CD4-positive, CD25-positive, alpha-beta regulatory T cell (primary cell): ENCODE data around the gene NR4A2. TPM values are rescaled to one million over a fixed set of nuclear protein-coding genes. Genes with fewer than 3 reads are reported as not detected.

Experiments used
- ATAC-seq, 2 donors: fragments of 150-1000 bp; cut with Tn5 transposase; one replicate each; pipeline ENCODE4 v1.10.0; 2021; ENCODE audit warnings: low read depth in 2 of 2, moderate number of reproducible peaks in 2 of 2, moderate library complexity in 1 of 2
- DNase-seq, 3 donors: peaks; one replicate each; pipeline versions ENCODE4 v3.0.0 to v3.0.0-alpha.2; 2012 to 2022; ENCODE audit warnings: mixed read lengths in 1 of 3
- H3K27ac ChIP-seq: one replicate; pipeline ENCODE4 v1.7.0; 2013; ENCODE audit warnings: mild to moderate bottlenecking, low read length; ENCODE audit not compliant: insufficient read depth, poor library complexity, severe bottlenecking
- H3K27me3 ChIP-seq: one replicate; pipeline ENCODE4 v1.7.0; 2013; ENCODE audit warnings: low read length; ENCODE audit not compliant: control insufficient read depth, insufficient read depth
- H3K36me3 ChIP-seq: one replicate; pipeline ENCODE4 v1.7.0; 2013; ENCODE audit warnings: mild to moderate bottlenecking, low read length, moderate library complexity; ENCODE audit not compliant: control insufficient read depth, insufficient read depth
- H3K4me1 ChIP-seq: 2 replicates; pipeline ENCODE4 v1.7.0; 2013; ENCODE audit warnings: mild to moderate bottlenecking, low read length; ENCODE audit not compliant: insufficient read depth, control insufficient read depth, poor library complexity, severe bottlenecking
- H3K4me3 ChIP-seq: one replicate; pipeline ENCODE4 v1.7.0; 2013; ENCODE audit warnings: low read depth, mild to moderate bottlenecking, low read length, moderate library complexity
- H3K9me3 ChIP-seq, 2 experiments: 1 replicate in 1 of 2; 2 replicates in 1 of 2; pipeline ENCODE4 v1.7.0; 2013; ENCODE audit warnings: low read length in 2 of 2, mild to moderate bottlenecking in 1 of 2, moderate library complexity in 1 of 2; ENCODE audit not compliant: control insufficient read depth in 2 of 2
- H3K27ac Mint-ChIP-seq, 3 donors: one replicate each; pipeline ENCODE4 v1.8.0; 2020 to 2022; ENCODE audit warnings: mild to moderate bottlenecking in 3 of 3, mixed read lengths in 3 of 3, moderate library complexity in 2 of 3
- H3K27me3 Mint-ChIP-seq: one replicate; pipeline ENCODE4 v1.8.0; 2022; ENCODE audit warnings: mild to moderate bottlenecking, mixed read lengths
- H3K36me3 Mint-ChIP-seq: one replicate; pipeline ENCODE4 v1.8.0; 2020; ENCODE audit warnings: mixed read lengths
- H3K4me1 Mint-ChIP-seq, 4 donors: one replicate each; pipeline ENCODE4 v1.8.0; 2020 to 2022; ENCODE audit warnings: mixed read lengths in 4 of 4, mild to moderate bottlenecking in 1 of 4
- H3K4me3 Mint-ChIP-seq, 4 donors: one replicate each; pipeline ENCODE4 v1.8.0; 2020 to 2022; ENCODE audit warnings: mild to moderate bottlenecking in 4 of 4, mixed read lengths in 4 of 4, moderate library complexity in 3 of 4
- H3K9me3 Mint-ChIP-seq, 7 donors: one replicate each; pipeline ENCODE4 v1.8.0; 2020 to 2022; ENCODE audit warnings: mixed read lengths in 7 of 7, mild to moderate bottlenecking in 3 of 7, moderate library complexity in 2 of 7
- polyA plus RNA-seq, 4 donors: library from polyadenylated mRNA; unstranded; fragments of 300-500 nt; fragmentation: Illumina TruSeq; gene quantifications; one replicate each; pipeline ENCODE4 v1.2.3, GENCODE V29; 2021
- total RNA-seq: library from RNA; stranded (reverse); gene quantifications from one replicate; pipeline ENCODE4 v1.2.3, GENCODE V29; 2022

The NR4A2 gene
- total and polyA plus RNA-seq, 5 donors from 2014 or later: 11.4 to 398 (median 14.4) TPM

- Mint-ChIP-seq H3K9me3 (peaks cover 0 to 7% (median 0%) of the 10 kb centered on the region in 7 donors), H3K27me3 (peaks cover 3% of the 10 kb centered on the region), H3K4me3 (peak overlapping the region in 3 of 4 donors; percentile 52 to 99 (median 97)), H3K4me1 (peaks cover 37 to 55% (median 46%) of the 10 kb centered on the region in 4 donors), H3K27ac (peak overlapping the region; percentile 60 to 96 (median 62)), H3K36me3 (no peaks in the 10 kb centered on the region)
- Histone ChIP-seq H3K36me3 (no peaks in the 10 kb centered on the region), H3K4me3 (peak overlapping the region; percentile 98), H3K9me3 (no peaks in the 10 kb centered on the region), H3K27me3 (no peaks in the 10 kb centered on the region), H3K27ac (peak overlapping the region; percentile 100), H3K4me1 (peaks cover 47% of the 10 kb centered on the region)
- DNase-seq (no peak), ATAC-seq (no peak)
Measured at GRCh38 chr2:156339110-156339847, 6.8 kb upstream of the NR4A2 start.

GRCh38 chr2:156338578-156338977 is 6.1 kb upstream of the NR4A2 start:
- H3K27me3 ChIP-seq: no peaks in the 10 kb centered on the region
- Mint-ChIP-seq H3K27me3 (peaks cover 6% of the 10 kb centered on the region), H3K4me3 (peak overlapping the region in 2 of 4 donors; percentile 68 to 99), H3K36me3 (no peaks in the 10 kb centered on the region), H3K9me3 (peaks cover 0 to 8% (median 0%) of the 10 kb centered on the region in 7 donors), H3K4me1 (peaks cover 37 to 53% (median 44%) of the 10 kb centered on the region in 4 donors), H3K27ac (peak overlapping the region; percentile 43 to 96 (median 62))
- no peaks in the 10 kb centered on the region for H3K9me3 ChIP-seq
- no peaks in the 10 kb centered on the region for H3K36me3 ChIP-seq
- DNase-seq (no peak), ATAC-seq (no peak)
- peak overlapping the region; percentile 15 for H3K27ac ChIP-seq
- no peak overlapping the region for H3K4me3 ChIP-seq
- peaks cover 49% of the 10 kb centered on the region for H3K4me1 ChIP-seq

- peaks cover 45% of the 10 kb centered on the region for H3K4me1 ChIP-seq
- H3K27ac Mint-ChIP-seq: peak overlapping the region; percentile 98 to 100 (median 99)
- peak overlapping the region; percentile 98 to 100 (median 98) for H3K4me3 Mint-ChIP-seq
- peak overlapping the region; percentile 99 for H3K27ac ChIP-seq
- H3K9me3 Mint-ChIP-seq: peaks cover 0 to 8% (median 0%) of the 10 kb centered on the region in 7 donors
- DNase-seq: peak in 2 of 3 donors; percentile 83 to 86
- peak overlapping the region; percentile 91 for H3K4me3 ChIP-seq
- H3K27me3 ChIP-seq: no peaks in the 10 kb centered on the region
- H3K4me1 Mint-ChIP-seq: peaks cover 27 to 49% (median 42%) of the 10 kb centered on the region in 4 donors
- ATAC-seq: peak; percentile 19 to 20
- H3K36me3 Mint-ChIP-seq: no peaks in the 10 kb centered on the region
- peaks cover 27% of the 10 kb centered on the region for H3K27me3 Mint-ChIP-seq
- no peaks in the 10 kb centered on the region for H3K9me3 ChIP-seq
- H3K36me3 ChIP-seq: peaks cover 3% of the 10 kb centered on the region
Measured at GRCh38 chr2:156334496-156335478, 2.3 kb upstream of the NR4A2 start.

- Histone ChIP-seq H3K9me3 (no peaks in the 10 kb centered on the region), H3K36me3 (peaks cover 3% of the 10 kb centered on the region), H3K27ac (peak overlapping the region; percentile 99), H3K4me1 (peaks cover 45% of the 10 kb centered on the region), H3K27me3 (no peaks in the 10 kb centered on the region), H3K4me3 (peak overlapping the region; percentile 93)
- Mint-ChIP-seq H3K36me3 (no peaks in the 10 kb centered on the region), H3K4me1 (peaks cover 22 to 46% (median 37%) of the 10 kb centered on the region in 4 donors), H3K27me3 (peaks cover 31% of the 10 kb centered on the region), H3K9me3 (peaks cover 0 to 8% (median 0%) of the 10 kb centered on the region in 7 donors), H3K27ac (peak overlapping the region; percentile 98 to 100 (median 99)), H3K4me3 (peak overlapping the region; percentile 98 to 100 (median 98))
- peak in 2 of 3 donors; percentile 75 to 91 for DNase-seq
- ATAC-seq: peak; percentile 36 to 40
Measured at GRCh38 chr2:156333951-156334495, 1.5 kb upstream of the NR4A2 start.

- Histone ChIP-seq H3K36me3 (peaks cover 7% of the 10 kb centered on the region), H3K27ac (peak overlapping the region; percentile 99), H3K4me3 (peak overlapping the region; percentile 93), H3K9me3 (no peaks in the 10 kb centered on the region), H3K27me3 (no peaks in the 10 kb centered on the region), H3K4me1 (peaks cover 40% of the 10 kb centered on the region)
- ATAC-seq: no peak
- peak in 1 of 3 donors; percentile 33 for DNase-seq
- Mint-ChIP-seq H3K36me3 (peaks cover 5% of the 10 kb centered on the region), H3K27me3 (peaks cover 34% of the 10 kb centered on the region), H3K27ac (peak overlapping the region; percentile 98 to 100 (median 99)), H3K9me3 (peaks cover 0 to 8% (median 0%) of the 10 kb centered on the region in 7 donors), H3K4me3 (peak overlapping the region; percentile 98 to 100 (median 98)), H3K4me1 (peaks cover 19 to 39% (median 36%) of the 10 kb centered on the region in 4 donors)
Measured at GRCh38 chr2:156333274-156333950, 891 bp upstream of the NR4A2 start.

GRCh38 chr2:156332284-156332533 is 312 bp downstream of the NR4A2 start:
- Histone ChIP-seq H3K9me3 (no peaks in the 10 kb centered on the region), H3K27ac (peak overlapping the region; percentile 99), H3K36me3 (peaks cover 11% of the 10 kb centered on the region), H3K4me1 (peaks cover 34% of the 10 kb centered on the region), H3K27me3 (no peaks in the 10 kb centered on the region), H3K4me3 (peak overlapping the region; percentile 91)
- peak overlapping the region; percentile 98 to 100 (median 98) for H3K4me3 Mint-ChIP-seq
- H3K27ac Mint-ChIP-seq: peak overlapping the region; percentile 98 to 100 (median 99)
- peaks cover 0 to 8% (median 0%) of the 10 kb centered on the region in 7 donors for H3K9me3 Mint-ChIP-seq
- peaks cover 41% of the 10 kb centered on the region for H3K27me3 Mint-ChIP-seq
- ATAC-seq (no peak), DNase-seq (no peak)
- peaks cover 16 to 36% (median 35%) of the 10 kb centered on the region in 4 donors for H3K4me1 Mint-ChIP-seq
- H3K36me3 Mint-ChIP-seq: peaks cover 10% of the 10 kb centered on the region
